Cardiac fibroblast (primary cell): ENCODE results near the gene STX7.

Experiments
- DNase-seq, 2 donors: peaks; one replicate each; pipeline versions ENCODE4 v3.0.0 to v3.0.0-alpha.2; 2010; ENCODE audit warnings: low read depth in 2 of 2
- H3K4me3 ChIP-seq, 2 donors: replicated peaks in 1 of 2; 1 replicate in 1 of 2; 2 replicates in 1 of 2; pipeline ENCODE4 v1.5.1; 2011; ENCODE audit warnings: low read depth in 2 of 2, low read length in 2 of 2, mild to moderate bottlenecking in 2 of 2, moderate library complexity in 1 of 2
- CTCF ChIP-seq: IDR thresholded peaks from one replicate; pipeline ENCODE4 v1.5.1; 2011; ENCODE audit warnings: low read depth, mild to moderate bottlenecking, low read length, inconsistent platforms

The STX7 gene

DNA sequence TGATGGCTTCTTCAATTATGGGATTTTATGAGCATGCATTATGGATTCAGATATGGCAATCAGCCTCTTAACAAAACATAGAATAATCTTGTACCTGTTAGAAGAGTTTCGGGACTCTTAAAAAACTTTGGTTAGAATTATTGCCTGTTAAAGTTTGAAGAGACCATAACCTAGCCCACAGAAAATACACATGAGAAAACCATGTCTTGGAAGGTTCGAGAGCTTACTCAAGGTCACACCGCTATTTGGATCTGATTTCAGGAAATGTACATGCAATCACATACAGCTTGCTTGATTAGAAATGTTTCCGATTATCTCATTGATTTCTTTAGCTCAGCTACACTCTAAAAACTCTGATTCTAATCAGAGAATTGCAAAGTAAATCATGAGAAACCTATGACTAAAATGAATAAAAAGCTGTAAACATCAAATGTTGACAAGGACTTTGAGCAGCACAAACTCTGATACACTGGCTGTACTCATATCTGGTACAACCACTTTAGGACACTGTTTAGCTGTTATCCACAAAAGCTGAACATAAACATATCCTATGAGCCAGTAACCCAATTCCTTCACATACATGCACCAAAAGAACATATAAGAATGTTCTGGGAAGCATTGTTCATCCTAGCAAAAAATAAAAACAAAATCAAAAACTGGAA lies 16.3 kb downstream of the STX7 start:
- H3K4me3 ChIP-seq, result no peak overlapping the region
- no peak for DNase-seq
- TF ChIP-seq CTCF, result no peak

DNA sequence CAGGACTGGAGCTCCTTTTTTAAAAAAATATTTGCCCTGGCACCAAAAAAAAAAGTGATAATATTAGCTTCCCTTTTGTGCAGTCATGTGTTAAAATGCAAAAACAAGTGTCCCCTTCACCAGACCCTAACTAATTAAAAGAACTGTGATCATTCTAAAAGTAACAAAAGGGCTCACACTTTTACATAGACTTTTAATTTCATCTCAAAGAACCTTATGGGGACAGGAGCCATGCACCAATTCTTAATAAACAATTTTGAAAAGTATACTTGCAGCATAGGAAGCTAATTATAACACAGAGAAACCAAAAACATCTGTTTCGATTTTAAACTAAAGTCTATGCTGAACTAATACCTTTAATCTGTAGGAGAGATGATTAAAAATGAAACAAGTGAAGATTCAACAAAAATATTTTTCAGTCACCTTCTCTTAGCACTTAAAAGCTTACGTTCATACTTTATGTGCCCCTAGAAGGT lies 17.3 kb downstream of the STX7 start:
- no peak overlapping the region for H3K4me3 ChIP-seq
- no peak for TF ChIP-seq CTCF
- DNase-seq, result no peak

DNA sequence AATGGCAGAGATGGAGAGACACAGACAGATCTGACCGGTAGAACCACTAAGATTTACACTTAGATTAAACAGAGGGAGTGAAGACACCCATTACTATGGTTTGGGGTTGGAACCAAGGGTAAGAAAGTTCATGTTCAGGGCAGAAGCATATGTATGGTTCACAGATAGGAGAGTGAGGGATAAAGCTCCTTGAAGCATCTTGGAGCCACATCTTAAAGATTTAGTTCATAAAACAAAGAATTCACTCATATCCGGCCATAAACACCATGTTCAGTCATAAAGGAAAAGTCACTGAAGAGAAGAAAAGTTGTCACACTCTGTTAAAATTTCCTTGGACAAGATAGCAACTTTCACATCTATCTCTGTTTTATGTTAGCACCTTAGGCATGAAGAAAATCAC lies 18.0 kb downstream of the STX7 start:
- TF ChIP-seq CTCF, result no peak

GRCh38 chr6:132491881-132492280 lies 21.0 kb downstream of the STX7 start:
- no peak for TF ChIP-seq CTCF
- no peak for DNase-seq
- H3K4me3 ChIP-seq, result no peak overlapping the region

More for the DNA sequence above, 18.0 kb downstream of the STX7 start:
- DNase-seq, result no peak
- H3K4me3 ChIP-seq, result no peak overlapping the region

GRCh38 chr6:132491303-132491702 lies 21.6 kb downstream of the STX7 start:
- TF ChIP-seq CTCF, result no peak
- peak; percentile 58 to 85 for DNase-seq
- H3K4me3 ChIP-seq, result no peak overlapping the region

DNA sequence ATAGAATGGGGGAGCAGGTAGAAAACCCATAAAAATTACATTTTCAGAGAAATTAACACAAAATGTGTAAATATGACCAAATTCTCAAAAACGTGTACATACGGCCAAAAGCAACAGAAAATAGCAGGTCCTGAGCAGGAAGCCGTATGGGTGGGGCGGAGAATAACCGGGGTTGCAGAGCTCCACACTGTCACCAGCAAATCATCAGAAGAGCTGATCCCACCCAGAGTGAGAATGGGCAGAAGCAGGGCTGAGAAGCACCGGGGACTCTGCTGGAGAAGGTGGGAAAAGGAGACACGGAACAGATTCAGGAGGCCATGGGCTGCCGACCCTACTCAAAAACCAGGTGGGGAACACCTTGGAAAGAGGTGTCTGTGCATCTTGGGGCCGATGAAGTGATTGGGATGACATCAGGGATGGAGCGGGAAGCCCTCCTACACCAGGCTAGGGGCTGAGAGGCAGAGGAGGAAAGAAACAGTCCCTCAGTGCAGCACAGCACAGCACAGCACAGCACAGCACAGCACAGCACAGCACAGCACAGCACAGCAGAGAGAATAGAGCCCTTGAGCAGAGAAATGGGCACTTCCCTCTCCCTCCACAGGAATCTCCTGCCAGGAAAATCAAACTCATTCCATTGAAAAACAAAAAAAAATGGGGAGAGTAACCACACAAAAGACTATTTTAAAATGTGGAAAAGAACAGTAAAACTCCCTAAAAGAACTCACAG lies 22.3 kb downstream of the STX7 start:
- peak in 1 of 2 donors; percentile 14 for DNase-seq
- no peak overlapping the region for H3K4me3 ChIP-seq
- no peak for TF ChIP-seq CTCF
